Loucy (cell line): ENCODE measurements around the gene DRC7.

Experiments used
- CTCF ChIP-seq: fragments of 200-600 bp; sonication (generic); conservative IDR thresholded peaks from 2 replicates; pipeline ENCODE4 v1.5.1; 2014; ENCODE audit warnings: mild to moderate bottlenecking, antibody characterized with exemption, low read length
- EZH2phosphoT487 ChIP-seq: fragments of 200-600 bp; IDR thresholded peaks from 2 replicates; pipeline ENCODE4 v1.6.1; 2018; ENCODE audit warnings: antibody characterized with exemption, mild to moderate bottlenecking, moderate library complexity, borderline replicate concordance

GRCh38 chr16:57742543-57742942, 47.9 kb downstream of the DRC7 start:
- no peak for TF ChIP-seq CTCF
- no peak for TF ChIP-seq EZH2phosphoT487
